ENCODE data around the gene KRT83.

Gene KRT83

DNA sequence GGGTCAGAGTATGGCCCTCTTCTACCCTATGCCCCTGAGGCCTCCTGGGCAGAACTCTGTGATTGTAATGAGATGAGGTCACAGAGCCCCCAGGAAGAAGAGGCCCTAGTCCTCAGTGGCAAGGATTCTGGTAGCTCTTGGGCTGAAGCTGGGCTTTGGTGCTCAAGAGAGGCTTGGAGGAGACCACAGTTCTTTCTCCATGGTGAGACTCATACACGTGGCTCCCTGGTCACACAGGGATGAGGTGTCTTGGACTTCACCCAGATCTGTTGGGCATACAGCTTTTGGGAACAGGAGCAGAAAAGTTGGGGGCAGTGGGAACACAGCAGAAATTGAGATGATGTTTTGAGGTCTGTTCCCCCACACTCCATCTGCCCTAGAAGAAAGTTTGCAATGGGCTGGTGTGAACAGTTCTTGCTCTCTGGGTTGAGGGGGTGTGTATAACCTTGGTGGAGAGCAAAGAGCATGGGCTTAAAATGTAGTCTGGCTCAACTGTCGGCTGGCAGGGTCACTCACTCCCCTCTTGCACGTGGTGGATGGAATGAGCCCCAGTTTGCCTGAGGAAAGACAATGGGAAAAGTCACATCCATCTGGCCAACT lies 46.6 kb downstream of the KRT83 start, which contains the start of gene KRT86:
Gene KRT86 (plus strand): TSS at position 125 of the 600 bp plus-strand sequence. CDS start 27,272 bp downstream, outside the sequence.
- no peak for DNase-seq (ENCODE audit: extremely low read depth, low read depth)
- H3K4me3 ChIP-seq (replicated peaks; ENCODE audit: low read depth, low read length) = no peak within 1 kb of the TSS

DNA sequence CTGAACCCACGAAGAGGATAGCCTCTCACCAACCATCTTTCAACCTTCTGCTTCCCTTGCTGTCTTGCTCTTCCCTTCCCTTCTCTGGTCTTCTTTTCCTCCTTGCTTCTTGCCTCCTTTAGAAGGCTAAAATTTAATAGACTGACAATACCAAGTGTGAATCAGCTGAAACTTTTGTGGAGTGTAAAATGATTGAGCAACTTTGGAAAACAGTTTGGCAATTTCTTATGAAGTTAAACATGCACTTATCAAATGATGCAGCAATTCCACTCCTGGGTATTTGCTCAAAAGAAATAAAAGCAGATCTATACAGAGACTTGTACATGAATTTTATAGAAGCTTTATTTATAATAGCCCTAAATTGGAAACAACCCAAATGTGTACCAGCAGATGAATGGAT lies 50.0 kb downstream of the KRT83 start:
- no peak for DNase-seq (ENCODE audit: extremely low read depth, low read depth)

More for the DNA sequence above, 46.6 kb downstream of the KRT83 start, which contains the start of gene KRT86:
- TF ChIP-seq, protein P1, sequence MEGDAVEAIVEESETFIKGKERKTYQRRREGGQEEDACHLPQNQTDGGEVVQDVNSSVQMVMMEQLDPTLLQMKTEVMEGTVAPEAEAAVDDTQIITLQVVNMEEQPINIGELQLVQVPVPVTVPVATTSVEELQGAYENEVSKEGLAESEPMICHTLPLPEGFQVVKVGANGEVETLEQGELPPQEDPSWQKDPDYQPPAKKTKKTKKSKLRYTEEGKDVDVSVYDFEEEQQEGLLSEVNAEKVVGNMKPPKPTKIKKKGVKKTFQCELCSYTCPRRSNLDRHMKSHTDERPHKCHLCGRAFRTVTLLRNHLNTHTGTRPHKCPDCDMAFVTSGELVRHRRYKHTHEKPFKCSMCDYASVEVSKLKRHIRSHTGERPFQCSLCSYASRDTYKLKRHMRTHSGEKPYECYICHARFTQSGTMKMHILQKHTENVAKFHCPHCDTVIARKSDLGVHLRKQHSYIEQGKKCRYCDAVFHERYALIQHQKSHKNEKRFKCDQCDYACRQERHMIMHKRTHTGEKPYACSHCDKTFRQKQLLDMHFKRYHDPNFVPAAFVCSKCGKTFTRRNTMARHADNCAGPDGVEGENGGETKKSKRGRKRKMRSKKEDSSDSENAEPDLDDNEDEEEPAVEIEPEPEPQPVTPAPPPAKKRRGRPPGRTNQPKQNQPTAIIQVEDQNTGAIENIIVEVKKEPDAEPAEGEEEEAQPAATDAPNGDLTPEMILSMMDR (IDR thresholded peaks at IDR 0.05; ENCODE audit: low read depth, low read length, missing control alignments) = no peak

DNA sequence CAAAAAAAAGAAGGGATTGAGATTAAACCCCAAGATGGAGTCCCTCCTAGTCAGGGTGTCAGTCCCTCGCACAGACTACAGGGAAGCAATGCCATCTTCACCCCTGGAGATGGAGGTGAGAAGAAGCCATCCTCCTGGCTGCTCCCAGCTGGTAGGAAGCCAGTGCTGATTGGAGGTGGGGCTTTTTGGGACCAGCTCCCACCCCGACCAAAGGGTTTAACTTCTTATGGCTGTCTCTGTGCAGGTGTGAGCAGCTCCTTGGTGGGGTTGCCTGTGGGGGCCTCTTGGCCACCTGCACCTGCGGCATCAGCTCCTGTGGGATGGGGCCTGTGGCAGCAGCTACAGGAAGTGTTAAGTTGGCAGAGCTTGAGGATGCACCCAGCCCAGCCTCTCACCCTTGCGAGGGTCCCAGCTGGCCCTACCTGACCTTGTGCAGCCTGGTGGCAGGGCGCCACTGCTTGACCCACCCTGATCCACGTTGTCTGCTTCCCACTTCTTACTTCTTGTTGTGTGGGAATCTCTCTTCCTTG lies 50.6 kb downstream of the KRT83 start:
- DNase-seq (ENCODE audit: extremely low read depth, low read depth) = no peak
- TF ChIP-seq, protein P1 (IDR thresholded peaks at IDR 0.05; ENCODE audit: low read depth, low read length, missing control alignments) = no peak

More for the DNA sequence above, 50.0 kb downstream of the KRT83 start:
- TF ChIP-seq, protein P1 (IDR thresholded peaks at IDR 0.05; ENCODE audit: low read depth, low read length, missing control alignments) = no peak
- no peak overlapping the region for H3K4me3 ChIP-seq (replicated peaks; ENCODE audit: low read depth, low read length)

DNA sequence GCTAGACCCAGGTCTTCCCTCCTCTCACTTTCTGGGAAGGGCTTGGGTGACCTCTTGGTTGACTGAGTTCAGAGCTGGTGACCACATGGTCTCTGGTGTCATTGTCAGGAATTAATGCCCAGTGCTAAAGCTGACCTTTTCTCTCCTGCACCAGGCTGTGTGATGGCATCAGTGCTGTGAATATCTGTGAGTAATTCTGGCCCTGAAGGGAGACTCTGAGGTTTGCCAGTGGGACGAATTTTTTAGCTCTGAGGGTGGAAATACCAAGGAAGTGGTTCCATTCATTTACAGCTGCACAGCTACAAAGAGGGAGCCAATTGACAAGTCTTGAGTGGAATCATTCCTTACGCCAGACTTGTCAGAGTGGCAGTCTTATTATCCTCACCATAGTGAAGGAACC lies 53.0 kb downstream of the KRT83 start:
- no peak overlapping the region for H3K4me3 ChIP-seq (replicated peaks; ENCODE audit: low read depth, low read length)
- no peak for DNase-seq (ENCODE audit: extremely low read depth, low read depth)
- TF ChIP-seq, protein P1 (IDR thresholded peaks at IDR 0.05; ENCODE audit: low read depth, low read length, missing control alignments) = no peak

More for the DNA sequence above, 50.6 kb downstream of the KRT83 start:
- H3K4me3 ChIP-seq (replicated peaks; ENCODE audit: low read depth, low read length) = no peak overlapping the region

DNA sequence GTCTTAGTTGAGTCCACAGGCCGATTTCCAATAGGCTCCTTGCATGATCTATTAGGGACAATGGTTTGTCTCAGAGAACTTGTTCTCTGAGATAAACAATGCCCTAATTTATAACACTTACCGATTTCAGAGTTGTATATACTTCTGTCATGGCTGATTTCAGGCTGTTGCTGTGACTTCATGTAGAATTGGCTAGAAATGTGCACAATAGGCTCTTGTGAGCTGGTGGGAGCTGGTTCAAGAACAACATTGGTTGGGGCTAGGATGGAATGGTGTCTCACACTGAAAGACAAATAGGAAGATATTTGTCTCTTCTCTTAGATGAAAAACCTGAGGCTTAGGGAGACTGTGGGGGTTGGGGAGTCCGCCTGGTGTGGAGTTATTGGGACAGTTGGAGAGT lies 53.5 kb downstream of the KRT83 start:
- DNase-seq (ENCODE audit: extremely low read depth, low read depth) = no peak
- TF ChIP-seq, protein P1 (IDR thresholded peaks at IDR 0.05; ENCODE audit: low read depth, low read length, missing control alignments) = no peak
- no peak overlapping the region for H3K4me3 ChIP-seq (replicated peaks; ENCODE audit: low read depth, low read length)

DNA sequence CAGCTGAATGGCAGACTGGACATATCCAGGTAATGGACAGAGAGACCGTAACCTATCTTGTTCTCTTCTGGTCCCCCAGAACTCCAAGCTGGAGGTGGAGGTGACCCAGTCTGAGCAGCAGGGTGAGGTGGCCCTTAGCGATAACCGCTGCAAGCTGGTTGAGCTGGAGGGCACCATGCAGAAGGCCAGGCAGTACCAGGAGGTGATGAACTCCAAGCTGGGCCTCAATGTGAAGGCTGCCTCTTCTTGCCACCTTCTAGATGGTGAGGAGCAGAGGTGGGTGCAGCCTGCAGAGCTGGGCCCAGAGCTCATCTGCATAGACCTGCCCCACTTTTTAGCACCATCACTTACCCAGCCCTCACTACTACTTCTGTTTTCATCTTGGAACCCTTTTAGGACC lies 53.9 kb downstream of the KRT83 start:
- no peak overlapping the region for H3K4me3 ChIP-seq (replicated peaks; ENCODE audit: low read depth, low read length)
- TF ChIP-seq, protein P1 (IDR thresholded peaks at IDR 0.05; ENCODE audit: low read depth, low read length, missing control alignments) = no peak
- no peak for DNase-seq (ENCODE audit: extremely low read depth, low read depth)

All from HFF-Myc (cell line).